ENCODE results near the gene ETV7. TPM values are rescaled to one million over a fixed set of nuclear protein-coding genes. Genes with fewer than 3 reads are reported as not detected.

The ETV7 gene
- total RNA-seq, 2 donors from 2014 or later, result 0.66 to 0.78 TPM

- H3K27ac ChIP-seq, result no peak overlapping the region
- ATAC-seq (no peak), DNase-seq (no peak)
- no peaks in the 10 kb centered on the region for H3K36me3 ChIP-seq (replicated peaks in 1 of 2; ENCODE audit: insufficient read depth in 1 of 2, low read depth in 2 of 2)
- peaks cover 21% of the 10 kb centered on the region for H3K4me1 ChIP-seq
- WGBS, 2 donors, result 91 to 93% methylated on average over 11 of the region's 11 CpGs
- H3K9me3 ChIP-seq, result no peaks in the 10 kb centered on the region
- no peak overlapping the region for H3K4me3 ChIP-seq
- H3K27me3 ChIP-seq, result no peaks in the 10 kb centered on the region
- intact Hi-C loops (cut with DNase I), result no loop called here
- TF ChIP-seq POLR2A (IDR thresholded peaks at IDR 0.05) (no peak), CTCF (IDR thresholded peaks at IDR 0.05) (no peak)
Measured at GRCh38 chr6:36320475-36320874, 67.0 kb downstream of the ETV7 start.

GRCh38 chr6:36319821-36320220, 67.6 kb downstream of the ETV7 start:
- H3K36me3 ChIP-seq (replicated peaks in 1 of 2; ENCODE audit: insufficient read depth in 1 of 2, low read depth in 2 of 2), result no peaks in the 10 kb centered on the region
- H3K4me1 ChIP-seq, result peaks cover 21% of the 10 kb centered on the region
- H3K27me3 ChIP-seq, result no peaks in the 10 kb centered on the region
- intact Hi-C loops (cut with DNase I), result no loop called here
- WGBS, 2 donors, result 90 to 95% methylated on average over 2 of the region's 2 CpGs
- no peaks in the 10 kb centered on the region for H3K9me3 ChIP-seq
- no peak for ATAC-seq
- no peak for TF ChIP-seq CTCF (IDR thresholded peaks at IDR 0.05)
- no peak for TF ChIP-seq POLR2A (IDR thresholded peaks at IDR 0.05)
- H3K27ac ChIP-seq, result no peak overlapping the region
- no peak overlapping the region for H3K4me3 ChIP-seq
- no peak for DNase-seq

DNA sequence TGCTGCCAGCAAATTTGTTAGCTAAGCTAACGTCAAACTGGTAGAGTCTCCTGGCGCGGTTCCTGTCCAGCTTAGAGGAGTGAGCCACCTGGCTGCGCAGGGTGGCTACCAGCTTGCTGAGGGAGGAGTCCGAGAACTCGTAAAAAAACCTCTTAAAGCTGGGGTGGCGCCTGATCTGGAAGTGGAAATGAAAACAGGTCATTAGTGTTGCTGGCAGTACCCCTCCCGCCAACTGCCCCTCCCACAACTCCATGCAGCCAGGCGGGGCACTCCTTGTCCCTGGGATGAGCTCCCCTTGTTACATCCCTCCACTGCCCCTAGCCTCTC, 68.1 kb downstream of the ETV7 start:
- Histone ChIP-seq H3K9me3 (no peaks in the 10 kb centered on the region), H3K36me3 (replicated peaks in 1 of 2; ENCODE audit: insufficient read depth in 1 of 2, low read depth in 2 of 2) (no peaks in the 10 kb centered on the region), H3K27me3 (no peaks in the 10 kb centered on the region), H3K4me3 (no peak overlapping the region), H3K27ac (no peak overlapping the region), H3K4me1 (peaks cover 21% of the 10 kb centered on the region)
- no peak for TF ChIP-seq CTCF (IDR thresholded peaks at IDR 0.05)
- TF ChIP-seq POLR2A (IDR thresholded peaks at IDR 0.05), result no peak
- ATAC-seq (no peak), DNase-seq (peak in 1 of 4 donors; percentile 42)
- intact Hi-C loops (cut with DNase I), result no loop called here
- WGBS, 2 donors, result 86 to 93% methylated on average over 8 to 9 of the region's 9 CpGs

DNA sequence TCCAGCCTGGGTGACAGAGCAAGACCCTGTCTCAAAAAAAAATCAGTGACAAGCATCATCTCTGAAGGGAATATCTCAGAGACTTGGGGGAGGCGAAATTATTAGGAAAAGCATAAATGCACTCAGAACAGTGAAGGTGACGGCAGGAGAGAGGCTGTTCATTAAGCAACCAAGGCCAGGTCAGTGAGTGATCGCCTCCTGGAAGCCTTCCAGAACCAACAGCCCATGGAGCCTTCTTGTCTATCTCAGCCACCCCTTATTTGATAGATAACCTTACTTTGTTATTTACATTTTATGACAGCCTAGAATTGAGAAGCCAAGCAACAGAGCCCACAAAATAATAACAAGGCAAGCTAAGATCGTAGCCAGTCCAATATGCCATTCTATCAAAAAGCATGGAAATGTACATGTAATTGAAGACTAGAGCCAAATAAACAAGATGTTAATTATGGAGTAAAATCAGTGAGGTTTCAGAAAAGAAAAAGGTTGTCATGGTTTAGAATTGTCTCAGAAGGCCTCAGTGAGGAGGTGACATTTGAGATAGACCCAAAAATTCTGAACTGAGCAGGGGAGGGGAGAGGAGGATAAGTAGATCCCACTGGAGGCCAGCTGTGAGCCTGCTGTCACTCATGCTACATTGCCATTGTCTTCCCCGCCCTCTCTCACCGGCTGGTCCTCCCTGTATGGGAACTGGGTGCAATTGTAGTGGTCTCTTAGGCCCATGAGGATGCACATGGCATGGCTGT, 68.6 kb downstream of the ETV7 start:
- no peaks in the 10 kb centered on the region for H3K27me3 ChIP-seq
- DNase-seq (peak; percentile 55 to 71 (median 62)), ATAC-seq (peak; percentile 69)
- no peaks in the 10 kb centered on the region for H3K36me3 ChIP-seq (replicated peaks in 1 of 2; ENCODE audit: insufficient read depth in 1 of 2, low read depth in 2 of 2)
- H3K4me3 ChIP-seq, result no peak overlapping the region
- no peak for TF ChIP-seq CTCF (IDR thresholded peaks at IDR 0.05)
- no peak for TF ChIP-seq POLR2A (IDR thresholded peaks at IDR 0.05)
- no peaks in the 10 kb centered on the region for H3K9me3 ChIP-seq
- intact Hi-C loops (cut with DNase I), result no loop called here
- 37 to 47% methylated on average over 6 of the region's 6 CpGs for WGBS, 2 donors
- H3K27ac ChIP-seq, result no peak overlapping the region
- H3K4me1 ChIP-seq, result peaks cover 21% of the 10 kb centered on the region

DNA sequence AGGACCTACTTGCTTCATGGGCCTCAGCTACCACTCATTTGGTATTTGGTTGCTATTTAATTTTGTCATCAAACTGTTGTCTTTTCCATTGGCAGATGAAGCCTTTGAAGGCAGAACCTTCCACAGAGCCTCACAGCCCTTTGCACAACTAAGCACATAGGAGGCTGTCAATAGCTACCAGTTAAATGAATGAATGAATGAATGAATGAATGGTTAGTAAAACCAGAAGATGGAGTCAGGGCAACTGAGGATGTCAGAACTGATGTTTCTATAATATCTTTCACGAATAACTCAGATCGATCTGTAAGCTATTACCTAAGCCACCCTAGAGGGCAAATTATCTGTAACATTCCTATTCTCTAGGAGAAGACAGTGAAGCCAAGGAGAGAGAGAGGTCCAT, 69.8 kb downstream of the ETV7 start:
- H3K4me3 ChIP-seq, result no peak overlapping the region
- peaks cover 21% of the 10 kb centered on the region for H3K4me1 ChIP-seq
- no peaks in the 10 kb centered on the region for H3K36me3 ChIP-seq (replicated peaks in 1 of 2; ENCODE audit: insufficient read depth in 1 of 2, low read depth in 2 of 2)
- H3K9me3 ChIP-seq, result no peaks in the 10 kb centered on the region
- no peaks in the 10 kb centered on the region for H3K27me3 ChIP-seq
- intact Hi-C loops (cut with DNase I), result no loop called here
- WGBS, 2 donors, result 86 to 89% methylated on average over 2 of the region's 2 CpGs
- no peak overlapping the region for H3K27ac ChIP-seq
- no peak for TF ChIP-seq CTCF (IDR thresholded peaks at IDR 0.05)
- TF ChIP-seq POLR2A (IDR thresholded peaks at IDR 0.05), result no peak
- ATAC-seq (no peak), DNase-seq (no peak)

Measured in body of pancreas (tissue), 4 donors.